Panc1 (cell line): ENCODE data around the gene H1-8. TPM values are rescaled to one million over a fixed set of nuclear protein-coding genes. Genes with fewer than 3 reads are reported as not detected.

Experiments
- ATAC-seq: fragments of 200-7000 bp; cut with Tn5 transposase; 2 replicates; pipeline ENCODE4 v1.9.1; 2020; ENCODE audit warnings: mild to moderate bottlenecking, moderate library complexity
- BruUV-seq: library from RNA; stranded (reverse); fragments of 400-500 nt; replicated peaks from 2 replicates; lab custom pipeline; 2021; lab: Mats Ljungman, UMichigan
- CTCF ChIA-PET: fragments of 300-600 bp; sonication (Branson Sonifier 250); formaldehyde crosslinking; loops from one replicate; lab custom pipeline; 2022; ENCODE audit warnings: antibody characterized with exemption; lab: Charles Lee
- POLR2A ChIA-PET: fragments of 300-600 bp; sonication (Branson Sonifier 250); formaldehyde crosslinking; loops from one replicate; lab custom pipeline; 2022; ENCODE audit warnings: antibody characterized with exemption; lab: Charles Lee
- DNase-seq: peaks from one replicate; pipeline ENCODE4 v3.0.0-alpha.2; 2010; ENCODE audit warnings: low read depth, low spot score
- H3K27ac ChIP-seq: 2 replicates; pipeline ENCODE4 v1.5.1; 2011; ENCODE audit warnings: mild to moderate bottlenecking, low read length, inconsistent platforms
- H3K27me3 ChIP-seq: fragments of 200-500 bp; sonication (Bioruptor generic); 2 replicates; pipeline ENCODE4 v1.6.0; 2014; ENCODE audit warnings: low read length, inconsistent platforms; ENCODE audit not compliant: control insufficient read depth, insufficient read depth
- H3K36me3 ChIP-seq: fragments of 200-500 bp; sonication (Bioruptor generic); 2 replicates; pipeline ENCODE4 v1.5.1; 2014; ENCODE audit warnings: inconsistent platforms, mild to moderate bottlenecking, low read length, moderate library complexity; ENCODE audit not compliant: control insufficient read depth, insufficient read depth
- H3K4me1 ChIP-seq: 2 replicates; pipeline ENCODE4 v1.5.1; 2011; ENCODE audit warnings: inconsistent platforms, mild to moderate bottlenecking, low read length, moderate library complexity; ENCODE audit not compliant: control insufficient read depth, insufficient read depth
- H3K4me3 ChIP-seq, 2 experiments: 2 replicates each; pipeline ENCODE4 v1.5.1; 2011 to 2012; ENCODE audit warnings: low read depth in 2 of 2, low read length in 2 of 2, mild to moderate bottlenecking in 2 of 2, inconsistent platforms in 1 of 2, moderate library complexity in 1 of 2
- H3K9me3 ChIP-seq: fragments of 200-500 bp; sonication (Bioruptor generic); 2 replicates; pipeline ENCODE4 v1.5.1; 2014; ENCODE audit warnings: low read depth, mild to moderate bottlenecking, inconsistent platforms, low read length, moderate library complexity; ENCODE audit not compliant: control insufficient read depth, insufficient read depth
- CTCF ChIP-seq: fragments of 450-650 bp; IDR thresholded peaks from 2 replicates; pipeline ENCODE4 v1.5.1; 2017; ENCODE audit warnings: mild to moderate bottlenecking
- POLR2AphosphoS5 ChIP-seq: IDR thresholded peaks from 2 replicates; pipeline ENCODE4 v1.6.1; 2012; ENCODE audit warnings: mild to moderate bottlenecking, low read depth, low read length, moderate library complexity
- REST ChIP-seq, 2 experiments: IDR thresholded peaks; 2 replicates each; pipeline ENCODE4 v1.6.1; 2011 to 2012; ENCODE audit warnings: low read depth in 2 of 2, control low read depth in 1 of 2, low read length in 1 of 2, mild to moderate bottlenecking in 1 of 2, moderate library complexity in 1 of 2; ENCODE audit not compliant: insufficient read depth in 1 of 2
- SIN3A ChIP-seq: IDR thresholded peaks from 2 replicates; pipeline ENCODE4 v1.6.1; 2012; ENCODE audit warnings: low read depth, mild to moderate bottlenecking, low read length, moderate library complexity, borderline replicate concordance; ENCODE audit not compliant: insufficient read depth
- TCF7L2 ChIP-seq: IDR thresholded peaks from 2 replicates; pipeline ENCODE4 v1.6.1; 2011; ENCODE audit warnings: mild to moderate bottlenecking, low read depth, low read length, inconsistent platforms
- in situ Hi-C: cut with HindIII; loops from 2 replicates; pipeline ENCODE4 v1.10.0; 2016; ENCODE audit warnings: low sequenced_read_pairs, low pct_unique_long_range_greater_than_20kb
- intact Hi-C: fragments of 100-400 bp; cut with micrococcal nuclease; formaldehyde crosslinking; loops from one replicate; pipeline ENCODE4 v1.10.0; 2022; ENCODE audit not compliant: unreplicated experiment
- total RNA-seq: library from RNA; stranded (reverse); gene quantifications from one replicate; pipeline ENCODE4 v1.2.1, GENCODE V29; 2021; ENCODE audit not compliant: unreplicated experiment

Gene H1-8
- total RNA-seq, 1 experiment from 2014 or later = not detected

GRCh38 chr3:129576514-129577352 is 33.8 kb downstream of the H1-8 start:
- CTCF ChIA-PET = interaction anchor here (0.6 to 1.1 kb wide), 2 partner anchors 87 to 655 kb away, joined by 4 to 5 read pairs; no protein-coding TSS in a partner anchor
- ATAC-seq = no peak
- peaks cover 3% of the 10 kb centered on the region; the same call in 1 of the 2 replicates for H3K36me3 ChIP-seq

More at GRCh38 chr3:129576514-129577352, 33.8 kb downstream of the H1-8 start:
- BruUV-seq = no TSS peak
- in situ Hi-C loops (no loop called here), intact Hi-C loops (no loop called here)
- Histone ChIP-seq H3K4me3 (no peak overlapping the region), H3K27me3 (no peaks in the 10 kb centered on the region), H3K27ac (peak overlapping the region; percentile 39), H3K9me3 (no peaks in the 10 kb centered on the region), H3K4me1 (peaks cover 21% of the 10 kb centered on the region)
- POLR2A ChIA-PET = interaction anchor here (0.6 kb wide), 2 partner anchors 14 to 45 kb away, joined by 4 read pairs; no protein-coding TSS in a partner anchor
- no peak for TF ChIP-seq CTCF
- no peak for TF ChIP-seq TCF7L2
- TF ChIP-seq POLR2AphosphoS5 = no peak
- no peak for TF ChIP-seq SIN3A
- TF ChIP-seq REST (IDR thresholded peaks at IDR 0.05; ENCODE audit: insufficient read depth in 1 of 2, low read depth in 2 of 2, low read length in 1 of 2) = no peak
- no peak for DNase-seq
